ENCODE data around the gene HNMT. TPM values are rescaled to one million over a fixed set of nuclear protein-coding genes. Genes with fewer than 3 reads are reported as not detected.

HNMT gene
- total RNA-seq, 2 donors from 2014 or later: 8.0 to 10.5 TPM

DNA sequence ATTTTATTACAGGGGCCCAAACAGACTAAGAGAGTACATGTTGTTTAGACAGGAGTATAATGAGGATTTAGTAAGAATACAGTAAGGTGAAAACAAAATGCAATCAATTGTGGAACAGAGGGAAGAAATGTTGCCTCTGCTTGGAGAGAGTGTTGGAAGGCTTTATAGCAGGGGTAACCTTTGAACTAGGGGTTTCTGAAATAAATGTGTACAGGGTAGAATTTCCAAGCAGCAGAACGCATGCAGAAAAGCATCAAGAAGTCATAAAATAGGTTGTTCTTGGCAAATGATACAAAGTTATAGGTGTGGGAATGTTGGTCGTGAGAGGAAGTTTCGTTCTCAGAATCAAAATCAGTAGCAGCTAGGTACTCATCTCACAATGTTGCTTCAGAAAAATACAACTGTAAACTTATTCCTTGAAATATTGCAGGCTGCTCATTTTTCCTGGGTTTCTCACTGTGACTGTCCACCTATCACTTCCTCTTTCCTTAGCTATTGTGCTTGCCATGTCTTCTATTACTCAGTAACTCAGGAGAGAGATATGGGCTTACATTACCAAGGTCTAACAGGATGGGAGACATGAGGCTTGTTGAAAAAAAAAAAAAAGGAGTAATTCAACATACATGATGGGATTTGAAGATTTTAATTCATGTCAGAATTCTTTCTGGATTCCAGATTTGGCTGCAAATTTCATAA, 17.1 kb upstream of the HNMT start:
- H3K36me3 ChIP-seq: no peaks in the 10 kb centered on the region
- H3K4me1 ChIP-seq: no peaks in the 10 kb centered on the region
- no peaks in the 10 kb centered on the region for H3K27me3 ChIP-seq
- TF ChIP-seq, protein P1, sequence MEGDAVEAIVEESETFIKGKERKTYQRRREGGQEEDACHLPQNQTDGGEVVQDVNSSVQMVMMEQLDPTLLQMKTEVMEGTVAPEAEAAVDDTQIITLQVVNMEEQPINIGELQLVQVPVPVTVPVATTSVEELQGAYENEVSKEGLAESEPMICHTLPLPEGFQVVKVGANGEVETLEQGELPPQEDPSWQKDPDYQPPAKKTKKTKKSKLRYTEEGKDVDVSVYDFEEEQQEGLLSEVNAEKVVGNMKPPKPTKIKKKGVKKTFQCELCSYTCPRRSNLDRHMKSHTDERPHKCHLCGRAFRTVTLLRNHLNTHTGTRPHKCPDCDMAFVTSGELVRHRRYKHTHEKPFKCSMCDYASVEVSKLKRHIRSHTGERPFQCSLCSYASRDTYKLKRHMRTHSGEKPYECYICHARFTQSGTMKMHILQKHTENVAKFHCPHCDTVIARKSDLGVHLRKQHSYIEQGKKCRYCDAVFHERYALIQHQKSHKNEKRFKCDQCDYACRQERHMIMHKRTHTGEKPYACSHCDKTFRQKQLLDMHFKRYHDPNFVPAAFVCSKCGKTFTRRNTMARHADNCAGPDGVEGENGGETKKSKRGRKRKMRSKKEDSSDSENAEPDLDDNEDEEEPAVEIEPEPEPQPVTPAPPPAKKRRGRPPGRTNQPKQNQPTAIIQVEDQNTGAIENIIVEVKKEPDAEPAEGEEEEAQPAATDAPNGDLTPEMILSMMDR (IDR thresholded peaks at IDR 0.05): no peak
- no peaks in the 10 kb centered on the region for H3K9me3 ChIP-seq
- H3K4me3 ChIP-seq: no peak overlapping the region
- H3K27ac ChIP-seq: no peak overlapping the region
- no peak for DNase-seq (ENCODE audit: low spot score)

DNA sequence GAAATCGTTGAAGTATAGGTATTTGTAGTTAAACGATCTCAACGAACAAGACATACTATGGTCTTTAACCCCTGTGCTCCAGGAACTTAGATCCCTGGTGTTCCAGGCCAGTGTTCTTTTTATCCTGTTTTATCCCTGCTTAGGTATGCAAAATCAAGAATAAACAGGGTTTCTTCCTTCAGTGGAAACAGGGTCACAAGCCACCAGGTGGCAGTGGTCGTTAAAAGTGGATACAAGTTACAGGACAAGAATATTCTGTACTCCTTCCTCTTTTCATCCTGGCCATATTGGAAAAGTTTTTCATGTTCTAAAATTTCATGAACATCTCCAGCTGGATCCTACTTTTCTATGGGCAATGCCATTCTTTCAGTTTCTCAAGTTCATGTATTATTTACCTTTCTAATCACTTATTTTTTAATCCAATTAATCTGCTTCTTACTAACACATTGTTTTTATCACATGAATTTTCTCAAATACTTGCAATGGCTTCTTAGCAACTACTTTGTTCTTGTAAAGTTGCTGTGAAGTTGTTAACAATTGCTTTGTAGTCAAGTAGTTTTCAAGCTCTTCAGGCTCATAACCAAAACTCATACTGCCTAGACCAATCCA, 16.4 kb upstream of the HNMT start:
- no peaks in the 10 kb centered on the region for H3K36me3 ChIP-seq
- no peak overlapping the region for H3K27ac ChIP-seq
- DNase-seq (ENCODE audit: low spot score): peak; percentile 82

DNA sequence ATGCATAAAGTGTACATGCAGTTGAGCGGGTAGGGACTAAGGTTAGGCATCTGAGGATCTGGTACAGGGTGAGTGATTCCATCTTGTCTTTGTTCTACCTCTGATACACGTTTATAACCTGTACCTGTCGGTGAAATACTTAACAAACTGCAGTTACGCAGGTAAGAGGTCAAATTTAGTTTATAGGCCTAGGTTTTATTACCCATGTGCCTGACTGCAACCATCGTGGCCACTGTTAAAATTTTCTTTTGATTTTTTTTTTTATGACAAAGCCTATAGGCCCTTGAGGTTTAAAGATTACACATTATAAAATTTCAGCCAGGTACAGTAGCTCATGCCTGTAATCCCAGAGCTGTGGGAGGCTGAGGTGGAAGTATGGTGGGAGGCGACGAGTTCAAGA, 15.4 kb upstream of the HNMT start:
- Histone ChIP-seq H3K27me3 (no peaks in the 10 kb centered on the region), H3K4me1 (no peaks in the 10 kb centered on the region), H3K4me3 (no peak overlapping the region), H3K27ac (no peak overlapping the region), H3K9me3 (no peaks in the 10 kb centered on the region), H3K36me3 (no peaks in the 10 kb centered on the region)
- TF ChIP-seq, protein P1 (IDR thresholded peaks at IDR 0.05): no peak
- DNase-seq (ENCODE audit: low spot score): no peak

More for the DNA sequence above, 16.4 kb upstream of the HNMT start:
- Histone ChIP-seq H3K4me3 (no peak overlapping the region), H3K4me1 (no peaks in the 10 kb centered on the region), H3K27me3 (no peaks in the 10 kb centered on the region), H3K9me3 (no peaks in the 10 kb centered on the region)
- TF ChIP-seq, protein P1 (IDR thresholded peaks at IDR 0.05): peak; percentile 41 to 75

DNA sequence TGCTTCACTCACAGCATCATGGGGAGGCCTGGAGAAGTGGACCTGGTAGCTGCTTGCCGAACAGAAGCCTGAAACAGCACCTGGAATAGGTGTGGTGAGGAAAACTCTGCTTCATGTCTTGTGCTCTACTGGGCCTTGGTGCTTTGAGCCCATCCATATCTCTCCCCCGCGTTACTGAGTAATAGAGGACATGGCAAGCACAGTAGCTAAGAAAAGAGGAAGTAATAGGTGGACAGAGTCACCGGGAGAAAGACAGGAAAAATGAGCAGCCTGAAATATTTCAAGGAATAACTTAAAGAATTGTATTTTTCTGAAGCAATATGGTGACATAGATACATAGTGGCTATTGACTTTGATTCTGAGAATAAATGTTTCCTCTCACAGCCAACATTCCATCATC, 14.0 kb upstream of the HNMT start:
- TF ChIP-seq, protein P1 (IDR thresholded peaks at IDR 0.05): no peak
- Histone ChIP-seq H3K27me3 (no peaks in the 10 kb centered on the region), H3K27ac (no peak overlapping the region), H3K9me3 (no peaks in the 10 kb centered on the region), H3K36me3 (no peaks in the 10 kb centered on the region), H3K4me3 (no peak overlapping the region), H3K4me1 (no peaks in the 10 kb centered on the region)
- no peak for DNase-seq (ENCODE audit: low spot score)

DNA sequence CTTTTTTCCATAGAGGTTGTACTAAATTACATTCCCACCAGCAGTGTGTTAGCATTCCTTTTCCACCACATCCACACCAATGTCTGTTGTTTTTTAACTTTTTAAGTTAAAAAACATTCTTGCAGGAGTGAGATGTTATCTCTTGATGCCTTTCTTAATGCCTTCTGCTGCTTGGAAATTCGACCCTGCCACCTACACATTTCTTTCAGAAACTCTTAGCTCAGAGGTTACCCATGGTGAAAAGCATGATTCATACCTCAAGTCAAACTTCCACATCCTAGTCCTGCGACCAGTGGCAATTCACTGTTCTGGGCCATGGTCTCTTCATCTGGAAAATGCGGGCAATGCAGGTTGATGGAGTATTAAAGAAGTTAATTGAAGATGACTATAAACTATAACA, 12.7 kb upstream of the HNMT start:
- Histone ChIP-seq H3K27me3 (no peaks in the 10 kb centered on the region), H3K36me3 (no peaks in the 10 kb centered on the region), H3K9me3 (no peaks in the 10 kb centered on the region), H3K4me3 (no peak overlapping the region), H3K27ac (no peak overlapping the region), H3K4me1 (no peaks in the 10 kb centered on the region)
- no peak for DNase-seq (ENCODE audit: low spot score)
- TF ChIP-seq, protein P1 (IDR thresholded peaks at IDR 0.05): no peak

Measured in right atrium auricular region (tissue), 2 donors.